CD4-positive, alpha-beta memory T cell (primary cell): ENCODE data around the gene OSM. TPM values are rescaled to one million over a fixed set of nuclear protein-coding genes. Genes with fewer than 3 reads are reported as not detected.
A peak's percentile ranks its signal among the peaks of the same experiment; 100 is the strongest.

ENCODE experiments used
- CTCF ChIA-PET: fragments of 350-600 bp; sonication (Branson Sonifier 250); formaldehyde crosslinking; loops from one replicate; lab custom pipeline; 2021; ENCODE audit warnings: inconsistent platforms; ENCODE audit not compliant: partially characterized antibody; lab: Charles Lee
- POLR2A ChIA-PET: fragments of 350-600 bp; sonication (Branson Sonifier 250); formaldehyde crosslinking; loops from one replicate; lab custom pipeline; 2021; ENCODE audit not compliant: partially characterized antibody; lab: Charles Lee
- DNase-seq, 5 donors: peaks; one replicate each; pipeline versions ENCODE4 v3.0.0 to v3.0.0-alpha.2; 2020 to 2022; ENCODE audit warnings: mixed read lengths in 1 of 5
- H3K27ac ChIP-seq: one replicate; pipeline ENCODE4 v1.7.0; 2013; ENCODE audit warnings: low read depth, low read length
- H3K27me3 ChIP-seq: 2 replicates; pipeline ENCODE4 v1.7.0; 2013; ENCODE audit warnings: mild to moderate bottlenecking, low read length, moderate library complexity; ENCODE audit not compliant: insufficient read depth
- H3K36me3 ChIP-seq: 2 replicates; pipeline ENCODE4 v1.7.0; 2013; ENCODE audit warnings: mild to moderate bottlenecking, low read length, moderate library complexity; ENCODE audit not compliant: insufficient read depth
- H3K4me1 ChIP-seq: 2 replicates; pipeline ENCODE4 v1.7.0; 2013; ENCODE audit warnings: mild to moderate bottlenecking, low read length, moderate library complexity; ENCODE audit not compliant: insufficient read depth
- H3K4me3 ChIP-seq, 2 donors: one replicate each; pipeline ENCODE4 v1.7.0; 2013; ENCODE audit warnings: low read length in 2 of 2, mild to moderate bottlenecking in 1 of 2
- H3K9me3 ChIP-seq, 2 donors: one replicate each; pipeline ENCODE4 v1.7.0; 2013; ENCODE audit warnings: low read length in 2 of 2, control low read depth in 1 of 2; ENCODE audit not compliant: control insufficient read depth in 1 of 2
- H3K27ac Mint-ChIP-seq, 7 donors: one replicate each; pipeline ENCODE4 v1.8.0; 2020 to 2021; ENCODE audit warnings: mixed read lengths in 7 of 7, mild to moderate bottlenecking in 6 of 7, inconsistent platforms in 3 of 7, moderate library complexity in 3 of 7
- H3K27me3 Mint-ChIP-seq, 2 donors: one replicate each; pipeline ENCODE4 v1.8.0; 2020 to 2021; ENCODE audit warnings: mixed read lengths in 2 of 2
- H3K36me3 Mint-ChIP-seq, 2 donors: one replicate each; pipeline ENCODE4 v1.8.0; 2020 to 2021; ENCODE audit warnings: mixed read lengths in 2 of 2, inconsistent platforms in 1 of 2, mild to moderate bottlenecking in 1 of 2
- H3K4me1 Mint-ChIP-seq, 4 donors: one replicate each; pipeline ENCODE4 v1.8.0; 2020 to 2021; ENCODE audit warnings: mixed read lengths in 4 of 4, mild to moderate bottlenecking in 1 of 4
- H3K4me3 Mint-ChIP-seq, 8 donors: one replicate each; pipeline ENCODE4 v1.8.0; 2020 to 2021; ENCODE audit warnings: mixed read lengths in 8 of 8, mild to moderate bottlenecking in 7 of 8, moderate library complexity in 6 of 8, inconsistent platforms in 3 of 8
- H3K9me3 Mint-ChIP-seq, 8 donors: one replicate each; pipeline ENCODE4 v1.8.0; 2020 to 2021; ENCODE audit warnings: mixed read lengths in 8 of 8, mild to moderate bottlenecking in 5 of 8, inconsistent platforms in 3 of 8, moderate library complexity in 1 of 8
- intact Hi-C: fragments of 100-400 bp; cut with micrococcal nuclease; formaldehyde crosslinking; loops from one replicate; pipeline ENCODE4 v1.15.1; 2023
- polyA plus RNA-seq, 2 donors: library from polyadenylated mRNA; unstranded; fragments of 300-500 nt; fragmentation: Illumina TruSeq; gene quantifications; one replicate each; pipeline ENCODE4 v1.2.3, GENCODE V29; 2021
- total RNA-seq, 2 experiments: library from RNA; stranded (reverse); gene quantifications; one replicate each; pipeline ENCODE4 v1.2.3, GENCODE V29; 2021

The OSM gene
- total and polyA plus RNA-seq, 4 experiments from 2014 or later = 1.1 to 103 (median 12.7) TPM

GRCh38 chr22:30212996-30213441 lies 53.6 kb downstream of the OSM start:
- H3K27me3 Mint-ChIP-seq = no peaks in the 10 kb centered on the region
- Histone ChIP-seq H3K4me3 (no peak overlapping the region), H3K27me3 (no peaks in the 10 kb centered on the region), H3K4me1 (peaks cover 3% of the 10 kb centered on the region), H3K36me3 (no peaks in the 10 kb centered on the region), H3K27ac (no peak overlapping the region), H3K9me3 (no peaks in the 10 kb centered on the region)
- peak overlapping the region in 1 of 7 donors; percentile 50 for H3K27ac Mint-ChIP-seq
- intact Hi-C loops = no loop called here
- ChIA-PET POLR2A (no interaction called here), CTCF (no interaction called here)
- H3K9me3 Mint-ChIP-seq = no peaks in the 10 kb centered on the region
- H3K36me3 Mint-ChIP-seq = no peaks in the 10 kb centered on the region
- no peak for DNase-seq
- H3K4me1 Mint-ChIP-seq = peaks cover 9 to 21% (median 15%) of the 10 kb centered on the region in 4 donors
- H3K4me3 Mint-ChIP-seq = no peak overlapping the region

Other genes starting within 250 kb of the OSM start
- gene HORMAD2, start 186.4 kb downstream of the OSM start, total RNA-seq = not detected
- not detected for gene HORMAD2, start 186.4 kb downstream of the OSM start, polyA plus RNA-seq
- gene LIF, start 20.1 kb downstream of the OSM start, total RNA-seq = under 1 TPM; 0.26 to 0.58 TPM
- gene LIF, start 20.1 kb downstream of the OSM start, polyA plus RNA-seq = not detected
- gene CASTOR1, start 22.7 kb upstream of the OSM start, total RNA-seq = 10 to 100 TPM; 13.7 to 14.9 TPM
- gene CASTOR1, start 22.7 kb upstream of the OSM start, polyA plus RNA-seq = 10 to 100 TPM; 11.3 to 17.5 TPM
- 10 to 100 TPM; 62.2 to 76.8 TPM for gene TBC1D10A, start 60.1 kb upstream of the OSM start, total RNA-seq
- gene TBC1D10A, start 60.1 kb upstream of the OSM start, polyA plus RNA-seq = 10 to 100 TPM; 60.6 to 61.6 TPM
- gene SF3A1, start 90.0 kb upstream of the OSM start, total RNA-seq = 100 to 1,000 TPM; 279 to 301 TPM
- gene SF3A1, start 90.0 kb upstream of the OSM start, polyA plus RNA-seq = 100 to 1,000 TPM in 1 of 2 donors, 10 to 100 TPM in 1; 44.0 to 155 TPM
- gene CCDC157, start 90.2 kb upstream of the OSM start, total RNA-seq = 1 to 10 TPM; 2.1 to 3.0 TPM
- gene CCDC157, start 90.2 kb upstream of the OSM start, polyA plus RNA-seq = 1 to 10 TPM in 1 of 2 donors, under 1 TPM in 1; 0.38 to 3.9 TPM
- gene RNF215, start 120.6 kb upstream of the OSM start, total RNA-seq = 1 to 10 TPM; 6.1 to 6.6 TPM
- gene RNF215, start 120.6 kb upstream of the OSM start, polyA plus RNA-seq = under 1 TPM; 0.29 to 0.53 TPM
- 1 to 10 TPM; 6.0 to 8.6 TPM for gene SEC14L2, start 130.2 kb upstream of the OSM start, total RNA-seq
- 10 to 100 TPM in 1 of 2 donors, 1 to 10 TPM in 1; 9.7 to 13.8 TPM for gene SEC14L2, start 130.2 kb upstream of the OSM start, polyA plus RNA-seq
- 10 to 100 TPM; 13.5 to 15.7 TPM for gene MTFP1, start 158.9 kb upstream of the OSM start, total RNA-seq
- 10 to 100 TPM; 31.1 to 47.4 TPM for gene MTFP1, start 158.9 kb upstream of the OSM start, polyA plus RNA-seq
- not detected for gene SEC14L3, start 205.2 kb upstream of the OSM start, total RNA-seq
- not detected for gene SEC14L3, start 205.2 kb upstream of the OSM start, polyA plus RNA-seq
- gene SEC14L4, start 238.8 kb upstream of the OSM start, total RNA-seq = not detected
- not detected for gene SEC14L4, start 238.8 kb upstream of the OSM start, polyA plus RNA-seq